ENCODE measurements around the gene PHLDA3.

Gene PHLDA3

GRCh38 chr1:201423655-201424054 lies 45.3 kb downstream of the PHLDA3 start:
- TF ChIP-seq, protein P1, sequence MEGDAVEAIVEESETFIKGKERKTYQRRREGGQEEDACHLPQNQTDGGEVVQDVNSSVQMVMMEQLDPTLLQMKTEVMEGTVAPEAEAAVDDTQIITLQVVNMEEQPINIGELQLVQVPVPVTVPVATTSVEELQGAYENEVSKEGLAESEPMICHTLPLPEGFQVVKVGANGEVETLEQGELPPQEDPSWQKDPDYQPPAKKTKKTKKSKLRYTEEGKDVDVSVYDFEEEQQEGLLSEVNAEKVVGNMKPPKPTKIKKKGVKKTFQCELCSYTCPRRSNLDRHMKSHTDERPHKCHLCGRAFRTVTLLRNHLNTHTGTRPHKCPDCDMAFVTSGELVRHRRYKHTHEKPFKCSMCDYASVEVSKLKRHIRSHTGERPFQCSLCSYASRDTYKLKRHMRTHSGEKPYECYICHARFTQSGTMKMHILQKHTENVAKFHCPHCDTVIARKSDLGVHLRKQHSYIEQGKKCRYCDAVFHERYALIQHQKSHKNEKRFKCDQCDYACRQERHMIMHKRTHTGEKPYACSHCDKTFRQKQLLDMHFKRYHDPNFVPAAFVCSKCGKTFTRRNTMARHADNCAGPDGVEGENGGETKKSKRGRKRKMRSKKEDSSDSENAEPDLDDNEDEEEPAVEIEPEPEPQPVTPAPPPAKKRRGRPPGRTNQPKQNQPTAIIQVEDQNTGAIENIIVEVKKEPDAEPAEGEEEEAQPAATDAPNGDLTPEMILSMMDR (IDR thresholded peaks at IDR 0.05) = no peak
- TF ChIP-seq ZFX (IDR thresholded peaks at IDR 0.05; ENCODE audit: borderline replicate concordance) = no peak

GRCh38 chr1:201422436-201423030 lies 46.5 kb downstream of the PHLDA3 start:
- TF ChIP-seq, protein P1 (IDR thresholded peaks at IDR 0.05) = no peak
- no peak for TF ChIP-seq ZFX (IDR thresholded peaks at IDR 0.05; ENCODE audit: borderline replicate concordance)
- no peak overlapping the region for H3K27ac ChIP-seq

More at GRCh38 chr1:201423655-201424054, 45.3 kb downstream of the PHLDA3 start:
- no peak overlapping the region for H3K27ac ChIP-seq

DNA sequence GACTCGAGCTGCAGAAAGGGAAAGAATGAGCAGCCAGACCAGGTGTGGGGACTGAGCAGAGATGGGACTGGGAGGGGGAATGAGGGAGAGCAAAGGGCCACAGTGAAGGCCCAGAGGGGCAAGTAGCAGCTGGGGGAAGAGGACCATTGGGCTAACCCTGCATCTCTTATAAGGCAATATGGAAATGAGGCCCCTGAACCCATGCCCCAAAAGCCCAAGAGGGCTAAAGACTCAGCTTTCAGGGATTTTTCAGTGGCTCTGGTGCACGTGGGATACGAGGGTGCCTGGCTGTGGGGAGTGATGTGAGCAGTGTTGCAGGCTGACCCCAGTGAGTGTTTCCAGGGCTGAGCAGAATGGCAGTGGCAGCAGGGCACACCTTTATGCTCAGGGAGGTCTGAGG lies 47.0 kb downstream of the PHLDA3 start:
- no peak overlapping the region for H3K27ac ChIP-seq
- TF ChIP-seq, protein P1 (IDR thresholded peaks at IDR 0.05) = no peak

DNA sequence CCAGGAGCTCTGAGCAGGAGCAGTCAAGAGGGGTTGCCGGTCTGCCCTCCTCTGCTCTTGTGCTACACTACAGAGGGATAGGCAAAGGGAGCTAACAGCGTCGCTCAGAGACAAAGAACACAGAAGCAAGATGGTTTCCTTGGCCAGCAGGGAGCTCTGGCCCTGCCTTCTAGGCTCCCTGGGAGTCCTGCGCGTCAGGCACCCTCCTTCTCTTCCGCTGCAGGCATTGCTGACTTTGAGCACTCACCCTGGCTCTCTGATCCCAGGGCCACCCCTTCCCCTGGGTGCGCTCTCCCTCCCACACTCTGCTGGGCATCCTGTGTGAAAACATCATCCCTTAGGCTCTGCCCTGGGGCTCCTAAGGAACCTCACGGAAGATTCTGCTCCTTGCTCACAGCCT lies 47.9 kb downstream of the PHLDA3 start:
- TF ChIP-seq ZFX (IDR thresholded peaks at IDR 0.05; ENCODE audit: borderline replicate concordance) = no peak
- TF ChIP-seq, protein P1 (IDR thresholded peaks at IDR 0.05) = no peak
- no peak overlapping the region for H3K27ac ChIP-seq

DNA sequence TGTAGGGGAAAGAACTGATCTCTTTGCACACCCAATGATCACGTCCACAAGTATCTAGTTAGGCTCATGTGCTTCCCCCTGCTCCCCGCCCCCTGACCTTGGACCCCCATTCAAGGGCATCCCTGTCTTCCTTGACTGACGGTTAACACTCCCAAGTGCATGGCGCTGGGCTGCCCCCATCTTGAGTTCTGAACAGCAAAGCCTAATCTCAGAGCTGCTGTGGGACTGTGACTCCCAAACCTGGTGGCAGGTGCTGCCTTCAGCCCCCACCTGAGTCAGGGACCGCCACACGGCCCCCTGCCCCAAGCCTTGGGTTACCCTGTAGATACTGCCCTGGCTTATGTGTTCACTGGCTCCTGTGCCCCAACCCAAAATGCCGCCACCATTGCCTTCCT lies 48.4 kb downstream of the PHLDA3 start:
- no peak overlapping the region for H3K27ac ChIP-seq
- TF ChIP-seq, protein P1 (IDR thresholded peaks at IDR 0.05) = no peak
- TF ChIP-seq ZFX (IDR thresholded peaks at IDR 0.05; ENCODE audit: borderline replicate concordance) = no peak

GRCh38 chr1:201419746-201420607 lies 49.0 kb downstream of the PHLDA3 start:
- H3K27ac ChIP-seq = no peak overlapping the region
- TF ChIP-seq, protein P1 (IDR thresholded peaks at IDR 0.05) = no peak
- TF ChIP-seq ZFX (IDR thresholded peaks at IDR 0.05; ENCODE audit: borderline replicate concordance) = no peak

DNA sequence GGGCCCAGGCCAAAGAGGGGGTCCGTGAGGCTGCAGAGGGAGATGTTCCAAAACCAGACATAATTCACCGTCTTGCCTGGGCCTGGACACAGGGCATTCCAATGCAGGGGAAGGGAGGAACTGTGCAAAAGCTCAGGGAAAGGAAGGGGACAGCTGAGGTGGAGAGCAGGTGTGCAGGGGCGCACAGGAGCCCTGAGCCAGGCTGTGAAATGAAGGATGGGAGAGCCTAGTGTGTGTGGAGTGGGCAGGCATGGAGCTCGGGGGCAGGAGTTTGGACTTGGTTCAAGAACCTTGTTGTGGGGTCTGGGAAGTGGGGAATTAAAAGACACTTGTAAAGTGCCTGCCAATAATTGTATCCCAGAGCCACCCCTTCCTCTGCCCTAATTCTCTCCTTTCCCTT lies 49.7 kb downstream of the PHLDA3 start:
- H3K27ac ChIP-seq = no peak overlapping the region
- TF ChIP-seq, protein P1 (IDR thresholded peaks at IDR 0.05) = no peak
- no peak for TF ChIP-seq ZFX (IDR thresholded peaks at IDR 0.05; ENCODE audit: borderline replicate concordance)
